ENCODE measurements around the gene PLD4. TPM values are rescaled to one million over a fixed set of nuclear protein-coding genes. Genes with fewer than 3 reads are reported as not detected.

The PLD4 gene
- total RNA-seq, 1 donor from 2014 or later: 0.21 TPM

GRCh38 chr14:104919993-104920315 lies 4.7 kb upstream of the PLD4 start:
- intact Hi-C loops (cut with micrococcal nuclease): no loop called here
- H3K9me3 Mint-ChIP-seq: peaks cover 5% of the 10 kb centered on the region

DNA sequence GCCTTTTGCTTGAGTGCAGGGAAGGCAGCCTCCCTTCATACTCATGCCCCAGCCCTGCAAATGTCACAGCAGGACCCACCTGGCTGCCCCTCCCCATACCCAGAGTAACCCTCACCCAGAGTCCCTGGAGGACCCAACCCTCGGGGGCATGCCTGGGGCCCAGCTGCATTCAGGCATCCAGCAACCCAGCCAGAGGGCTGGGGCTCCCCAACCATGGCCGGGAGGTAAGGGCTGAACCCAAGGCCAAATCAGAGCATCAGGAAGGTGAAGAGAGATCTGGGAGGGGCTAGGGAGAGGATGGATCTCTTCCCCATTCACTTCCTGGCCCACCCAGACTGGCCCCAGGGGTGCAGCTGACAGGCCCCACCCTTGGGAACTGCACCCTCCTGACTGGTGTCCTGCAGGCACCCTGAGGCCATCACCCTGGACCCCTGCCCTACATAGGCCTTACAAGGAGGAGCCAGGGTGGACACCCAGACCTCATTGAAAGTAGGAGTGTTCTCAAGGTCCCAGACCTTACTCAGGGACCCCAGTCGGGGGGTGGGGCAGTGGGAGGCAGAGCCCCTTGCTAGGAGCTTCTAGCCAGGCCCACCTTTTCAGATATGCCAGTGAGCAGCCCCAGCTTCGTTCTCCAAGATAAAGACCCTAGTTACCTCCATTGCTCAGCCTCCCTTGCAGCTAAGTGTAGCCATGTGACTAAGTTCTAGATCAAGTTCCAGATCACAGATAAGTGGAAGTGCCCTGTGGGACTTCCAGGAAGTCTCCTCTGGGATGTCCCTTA lies 849 bp upstream of the PLD4 start:
- no peak for DNase-seq (ENCODE audit: low spot score)
- intact Hi-C loops (cut with micrococcal nuclease): loop anchor here (1.0 kb wide), 1 partner anchor 19 kb away; no protein-coding TSS in a partner anchor
- Mint-ChIP-seq H3K27me3 (ENCODE audit: insufficient read depth) (peaks cover 5% of the 10 kb centered on the region), H3K36me3 (ENCODE audit: low read depth) (no peaks in the 10 kb centered on the region), H3K4me1 (ENCODE audit: low read depth) (no peaks in the 10 kb centered on the region), H3K4me3 (no peak overlapping the region), H3K9me3 (peaks cover 5% of the 10 kb centered on the region), H3K27ac (no peak overlapping the region)

More at GRCh38 chr14:104919993-104920315, 4.7 kb upstream of the PLD4 start:
- H3K4me3 Mint-ChIP-seq: no peak overlapping the region
- no peak overlapping the region for H3K27ac Mint-ChIP-seq
- no peak for DNase-seq (ENCODE audit: low spot score)
- H3K27me3 Mint-ChIP-seq (ENCODE audit: insufficient read depth): peaks cover 8% of the 10 kb centered on the region
- no peaks in the 10 kb centered on the region for H3K4me1 Mint-ChIP-seq (ENCODE audit: low read depth)
- no peaks in the 10 kb centered on the region for H3K36me3 Mint-ChIP-seq (ENCODE audit: low read depth)

GRCh38 chr14:104925214-104925854 lies 655 bp downstream of the PLD4 start:
- intact Hi-C loops (cut with micrococcal nuclease): no loop called here

DNA sequence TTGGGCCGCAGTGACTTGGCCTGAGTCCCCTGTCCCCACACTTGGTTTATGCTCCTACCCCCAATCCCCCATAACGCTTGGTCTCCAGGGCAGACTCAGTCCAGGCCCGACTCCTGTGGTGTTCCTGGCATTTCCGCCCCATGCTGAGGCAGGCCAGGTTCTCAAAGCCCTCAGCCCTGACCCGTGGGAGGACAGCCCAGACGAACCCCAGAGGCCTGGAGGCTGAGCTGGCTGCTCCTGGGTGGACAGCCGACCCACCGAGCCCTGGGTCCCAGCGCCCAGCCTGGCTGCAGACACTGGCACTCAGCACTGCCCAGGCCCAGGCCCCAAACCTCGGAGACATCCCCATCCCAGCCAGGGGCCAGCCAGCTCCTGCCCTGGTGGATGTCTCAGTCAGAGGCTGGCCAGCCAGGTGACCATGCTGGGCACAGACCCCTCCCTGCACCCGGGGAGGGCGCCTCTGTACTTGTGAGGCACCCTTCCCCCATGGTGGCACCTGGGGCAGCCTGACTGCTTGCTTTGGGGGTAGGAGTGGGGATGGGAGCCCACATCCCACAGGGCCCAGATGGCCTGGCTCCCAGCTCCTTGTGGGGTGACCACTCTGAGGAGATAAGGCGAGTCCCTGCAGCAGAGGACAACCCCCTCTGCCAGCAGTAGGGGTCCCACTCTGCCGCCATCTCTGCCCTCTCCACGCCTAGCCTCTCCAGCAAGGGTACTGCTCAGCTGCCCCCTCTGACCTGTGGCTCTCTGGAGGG lies 1.4 kb downstream of the PLD4 start:
- Mint-ChIP-seq H3K27me3 (ENCODE audit: insufficient read depth) (peaks cover 5% of the 10 kb centered on the region), H3K27ac (no peak overlapping the region), H3K9me3 (peaks cover 5% of the 10 kb centered on the region), H3K36me3 (ENCODE audit: low read depth) (no peaks in the 10 kb centered on the region), H3K4me3 (no peak overlapping the region), H3K4me1 (ENCODE audit: low read depth) (no peaks in the 10 kb centered on the region)
- intact Hi-C loops (cut with micrococcal nuclease): no loop called here
- DNase-seq (ENCODE audit: low spot score): no peak

More at GRCh38 chr14:104925214-104925854, 655 bp downstream of the PLD4 start:
- H3K27me3 Mint-ChIP-seq (ENCODE audit: insufficient read depth): peaks cover 5% of the 10 kb centered on the region
- H3K36me3 Mint-ChIP-seq (ENCODE audit: low read depth): no peaks in the 10 kb centered on the region
- peaks cover 5% of the 10 kb centered on the region for H3K9me3 Mint-ChIP-seq
- no peak for DNase-seq (ENCODE audit: low spot score)
- H3K4me1 Mint-ChIP-seq (ENCODE audit: low read depth): no peaks in the 10 kb centered on the region
- H3K4me3 Mint-ChIP-seq: no peak overlapping the region
- H3K27ac Mint-ChIP-seq: no peak overlapping the region

- no peak overlapping the region for H3K4me3 Mint-ChIP-seq
- H3K36me3 Mint-ChIP-seq (ENCODE audit: low read depth): no peaks in the 10 kb centered on the region
- H3K27ac Mint-ChIP-seq: no peak overlapping the region
- H3K4me1 Mint-ChIP-seq (ENCODE audit: low read depth): no peaks in the 10 kb centered on the region
- no peak for DNase-seq (ENCODE audit: low spot score)
- intact Hi-C loops (cut with micrococcal nuclease): no loop called here
- H3K9me3 Mint-ChIP-seq: peaks cover 5% of the 10 kb centered on the region
- peaks cover 2% of the 10 kb centered on the region for H3K27me3 Mint-ChIP-seq (ENCODE audit: insufficient read depth)
These were observed 2.1 kb downstream of the PLD4 start for GRCh38 chr14:104926619-104927431.

- intact Hi-C loops (cut with micrococcal nuclease): no loop called here
- peaks cover 2% of the 10 kb centered on the region for H3K27me3 Mint-ChIP-seq (ENCODE audit: insufficient read depth)
- H3K36me3 Mint-ChIP-seq (ENCODE audit: low read depth): no peaks in the 10 kb centered on the region
- peaks cover 5% of the 10 kb centered on the region for H3K9me3 Mint-ChIP-seq
- no peak for DNase-seq (ENCODE audit: low spot score)
- no peak overlapping the region for H3K4me3 Mint-ChIP-seq
- no peaks in the 10 kb centered on the region for H3K4me1 Mint-ChIP-seq (ENCODE audit: low read depth)
- H3K27ac Mint-ChIP-seq: no peak overlapping the region
These were observed 2.7 kb downstream of the PLD4 start for GRCh38 chr14:104927432-104927816.

DNA sequence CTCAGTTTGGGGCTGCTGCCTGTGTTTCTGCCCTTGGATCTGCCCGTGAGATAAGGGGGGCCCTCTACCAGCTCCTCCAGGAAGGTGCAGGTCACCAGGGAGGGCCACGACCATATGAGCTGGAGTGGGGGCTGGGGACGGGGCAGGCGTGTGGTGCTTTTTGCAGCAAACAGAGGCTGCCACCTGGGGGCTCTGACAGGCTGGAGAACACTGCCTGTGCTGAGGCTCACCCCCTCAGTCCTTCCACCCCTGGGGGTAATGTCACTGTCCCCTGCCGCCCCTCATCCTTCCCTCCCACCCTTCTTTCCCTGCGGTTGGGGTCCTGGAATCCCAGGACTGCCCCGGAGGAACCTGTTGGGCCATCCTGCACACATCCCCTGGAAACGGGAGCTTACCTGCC lies 3.2 kb downstream of the PLD4 start:
- Mint-ChIP-seq H3K27me3 (ENCODE audit: insufficient read depth) (peaks cover 2% of the 10 kb centered on the region), H3K9me3 (peaks cover 5% of the 10 kb centered on the region), H3K4me1 (ENCODE audit: low read depth) (no peaks in the 10 kb centered on the region), H3K36me3 (ENCODE audit: low read depth) (no peaks in the 10 kb centered on the region), H3K27ac (no peak overlapping the region), H3K4me3 (no peak overlapping the region)
- intact Hi-C loops (cut with micrococcal nuclease): no loop called here
- no peak for DNase-seq (ENCODE audit: low spot score)

- peaks cover 5% of the 10 kb centered on the region for H3K9me3 Mint-ChIP-seq
- DNase-seq (ENCODE audit: low spot score): no peak
- no peaks in the 10 kb centered on the region for H3K27me3 Mint-ChIP-seq (ENCODE audit: insufficient read depth)
- intact Hi-C loops (cut with micrococcal nuclease): no loop called here
- H3K36me3 Mint-ChIP-seq (ENCODE audit: low read depth): no peaks in the 10 kb centered on the region
- no peak overlapping the region for H3K27ac Mint-ChIP-seq
- H3K4me1 Mint-ChIP-seq (ENCODE audit: low read depth): no peaks in the 10 kb centered on the region
- no peak overlapping the region for H3K4me3 Mint-ChIP-seq
These were observed 3.9 kb downstream of the PLD4 start for GRCh38 chr14:104928391-104929133.

- no peak overlapping the region for H3K27ac Mint-ChIP-seq
- no peaks in the 10 kb centered on the region for H3K9me3 Mint-ChIP-seq
- H3K27me3 Mint-ChIP-seq (ENCODE audit: insufficient read depth): peaks cover 3% of the 10 kb centered on the region
- intact Hi-C loops (cut with micrococcal nuclease): loop anchor here (5.0 kb wide), 1 partner anchor 48 kb away; the partner anchor contains the start of gene AHNAK2
- peaks cover 2% of the 10 kb centered on the region for H3K4me1 Mint-ChIP-seq (ENCODE audit: low read depth)
- no peak overlapping the region for H3K4me3 Mint-ChIP-seq
- H3K36me3 Mint-ChIP-seq (ENCODE audit: low read depth): peaks cover under 1% of the 10 kb centered on the region
- no peak for DNase-seq (ENCODE audit: low spot score)
These were observed 4.9 kb downstream of the PLD4 start for GRCh38 chr14:104929268-104930230.

DNA sequence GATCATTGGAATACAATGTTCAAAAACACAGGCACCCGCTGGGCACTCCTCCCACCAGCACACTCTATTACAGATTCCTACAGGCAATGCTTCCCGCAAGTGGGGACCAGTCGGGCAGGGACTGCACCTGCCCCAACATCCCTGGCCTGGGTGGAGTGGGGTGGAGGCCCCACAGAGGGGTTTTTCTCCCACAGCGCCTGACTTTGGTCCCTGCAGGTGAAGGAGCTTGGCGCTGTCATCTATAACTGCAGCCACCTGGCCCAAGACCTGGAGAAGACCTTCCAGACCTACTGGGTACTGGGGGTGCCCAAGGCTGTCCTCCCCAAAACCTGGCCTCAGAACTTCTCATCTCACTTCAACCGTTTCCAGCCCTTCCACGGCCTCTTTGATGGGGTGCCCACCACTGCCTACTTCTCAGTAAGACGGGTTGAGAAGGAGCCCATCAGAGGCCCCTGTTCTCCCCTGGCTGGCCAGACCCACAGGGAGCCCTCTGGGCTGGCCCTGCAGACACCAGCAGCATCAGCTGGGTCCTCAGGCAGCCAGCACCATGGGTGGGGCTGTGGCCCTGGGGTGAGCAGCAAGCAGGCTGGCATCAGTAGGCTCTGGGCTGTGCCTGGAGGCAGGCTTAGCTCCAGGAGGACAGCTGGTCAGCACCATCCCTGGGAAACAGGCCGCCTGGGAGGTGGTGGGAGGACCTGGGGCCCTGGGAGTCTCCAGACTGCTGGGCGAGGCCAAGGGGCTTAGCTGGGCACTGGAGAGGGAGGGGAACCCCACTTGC lies 6.0 kb downstream of the PLD4 start:
- Mint-ChIP-seq H3K27me3 (ENCODE audit: insufficient read depth) (peaks cover 4% of the 10 kb centered on the region), H3K4me3 (no peak overlapping the region), H3K9me3 (no peaks in the 10 kb centered on the region), H3K4me1 (ENCODE audit: low read depth) (peaks cover 5% of the 10 kb centered on the region), H3K36me3 (ENCODE audit: low read depth) (peaks cover 2% of the 10 kb centered on the region), H3K27ac (no peak overlapping the region)
- no peak for DNase-seq (ENCODE audit: low spot score)
- intact Hi-C loops (cut with micrococcal nuclease): loop anchor here (5.0 kb wide), 1 partner anchor 47 kb away; the partner anchor contains the start of gene AHNAK2

Data from activated T-helper 1 cell treated with anti-CD3 and anti-CD28 coated beads, Interleukin-12 subunit alpha, Interleukin-12 subunit beta, Interleukin-2, Interleukin-4 antibody, amounts not matched to agents 30 ng/mL and 10 ng/mL and 1 ng/mL, durations not matched to agents 14 hours and 24 hours and 36 hours (primary cell).